ENCODE results near the gene CALN1.

- TF ChIP-seq CTCF (IDR thresholded peaks at IDR 0.05; ENCODE audit: low read length) (no peak), EZH2 (IDR thresholded peaks at IDR 0.05; ENCODE audit: borderline replicate concordance, low read length) (no peak)
Measured at GRCh38 chr7:72230281-72230680, 181.9 kb downstream of the CALN1 start.
